ENCODE results near the gene ZNF334. TPM values are rescaled to one million over a fixed set of nuclear protein-coding genes. Genes with fewer than 3 reads are reported as not detected.

Gene ZNF334
- total RNA-seq, 1 experiment from 2014 or later, result 19.5 TPM

DNA sequence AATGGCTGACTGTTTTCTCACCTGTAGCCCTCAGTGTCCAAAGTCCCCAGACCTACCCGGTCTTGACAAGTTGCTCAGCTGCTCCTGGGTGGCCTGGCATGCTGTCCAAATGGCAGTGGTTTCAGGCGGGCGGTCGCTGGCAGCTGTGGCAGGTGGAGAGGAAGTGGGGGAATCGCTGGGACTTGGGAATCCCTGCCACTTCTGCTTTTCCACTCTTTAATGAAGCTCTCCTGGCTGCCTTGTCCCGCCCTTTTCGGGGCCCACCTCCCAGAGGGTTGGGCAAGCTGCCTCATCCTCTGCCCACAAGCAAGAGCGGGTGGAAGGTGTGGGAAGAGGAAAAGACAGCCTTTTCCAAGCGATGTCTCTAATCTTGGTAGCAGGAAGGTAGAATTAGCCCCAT lies 37.1 kb upstream of the ZNF334 start, which contains the start of gene OCSTAMP:
OCSTAMP (minus strand) TSS at position 194 of the 400 bp plus-strand sequence; CDS start at position 100, 94 bp downstream.
- peaks cover 6% of the 10 kb centered on the region; the same call in 1 of the 2 replicates for H3K4me1 ChIP-seq (ENCODE audit: insufficient read depth, low read length)
- no peak within 1 kb of the TSS for H3K14ac ChIP-seq (ENCODE audit: insufficient read depth, low read length)
- no peak within 1 kb of the TSS for H3K18ac ChIP-seq (ENCODE audit: insufficient read length, low read depth, low read length)
- H2BK12ac ChIP-seq (ENCODE audit: insufficient read length, low read depth, low read length), result no peak within 1 kb of the TSS
- H3K27me3 Mint-ChIP-seq (ENCODE audit: low read depth), result no peaks in the 10 kb centered on the region
- H4K20me1 ChIP-seq (ENCODE audit: control insufficient read depth, insufficient read depth, insufficient read length), result no peaks in the 10 kb centered on the region
- peak within 1 kb of the TSS; percentile 37 to 93 (median 44); a peak in 4 of 7 replicates for H3K27ac Mint-ChIP-seq
- H4K8ac ChIP-seq (replicated peaks; ENCODE audit: insufficient read length, low read depth, low read length), result no peak within 1 kb of the TSS
- DNase-seq, result no peak
- H3K27ac ChIP-seq (ENCODE audit: insufficient read length, low read depth, low read length), result no peak within 1 kb of the TSS
- H3K36me3 Mint-ChIP-seq (ENCODE audit: insufficient read depth in 1 of 3, low read depth in 3 of 3), result no peaks in the 10 kb centered on the region
- H3K9ac ChIP-seq (ENCODE audit: extremely low read depth, insufficient read length, low read length), result no peak within 1 kb of the TSS
- H3K23ac ChIP-seq (ENCODE audit: insufficient read length, low read depth, low read length), result no peak within 1 kb of the TSS
- no peaks in the 10 kb centered on the region for H3K9me3 ChIP-seq (ENCODE audit: control insufficient read depth, low read depth, low read length)
- no peak within 1 kb of the TSS for H2AFZ ChIP-seq (ENCODE audit: low read length)
- H3T11ph ChIP-seq (ENCODE audit: low read length), result no peak within 1 kb of the TSS
- no peak within 1 kb of the TSS for H2AK5ac ChIP-seq (ENCODE audit: insufficient read length, low read length)
- no peaks in the 10 kb centered on the region for H3K9me3 Mint-ChIP-seq
- H3K56ac ChIP-seq (ENCODE audit: insufficient read length, low read depth, low read length), result no peak within 1 kb of the TSS
- no peak within 1 kb of the TSS for H2BK15ac ChIP-seq (ENCODE audit: low read depth, low read length)
- H3K4me2 ChIP-seq (ENCODE audit: insufficient read depth, insufficient read length, low read length), result no peak within 1 kb of the TSS
- no peaks in the 10 kb centered on the region for H3K27me3 ChIP-seq (ENCODE audit: insufficient read depth, low read length)
- no peaks in the 10 kb centered on the region for H3K79me2 ChIP-seq (ENCODE audit: insufficient read depth, low read length)
- no peak within 1 kb of the TSS for H2BK20ac ChIP-seq (ENCODE audit: low read depth, low read length, poor library complexity, severe bottlenecking)
- no peaks in the 10 kb centered on the region for H3K79me1 ChIP-seq (ENCODE audit: insufficient read depth, low read depth, low read length, poor library complexity, severe bottlenecking)
- no peak within 1 kb of the TSS for H4K5ac ChIP-seq (ENCODE audit: insufficient read length, low read depth, low read length)
- H3K4me1 Mint-ChIP-seq, result peaks cover 43 to 49% of the 10 kb centered on the region in 2 experiments
- H3K4ac ChIP-seq (ENCODE audit: low read depth, low read length), result no peak within 1 kb of the TSS; the same call in 1 of the 2 replicates
- no peaks in the 10 kb centered on the region for H3K23me2 ChIP-seq (ENCODE audit: insufficient read length, low read depth, low read length, poor library complexity, severe bottlenecking)
- no peak within 1 kb of the TSS for H2BK5ac ChIP-seq (ENCODE audit: insufficient read length, low read length)
- no peak for TF ChIP-seq CTCF (conservative IDR thresholded peaks at IDR 0.05)
- H2BK120ac ChIP-seq (ENCODE audit: low read depth, low read length, poor library complexity, severe bottlenecking), result no peak within 1 kb of the TSS
- H4K91ac ChIP-seq (ENCODE audit: insufficient read length, low read depth, low read length), result no peak within 1 kb of the TSS
- WGBS (ENCODE audit: extremely low coverage, insufficient read length, low lambda C conversion rate), result no CpG with 5 or more reads among the region's 9 CpGs
- H3K4me3 Mint-ChIP-seq, result no peak within 1 kb of the TSS

Data from H9 (cell line).